ENCODE measurements around the gene JPH4. TPM values are rescaled to one million over a fixed set of nuclear protein-coding genes. Genes with fewer than 3 reads are reported as not detected.
"Not testable (repeated sequence)": the region's sequence is repeated elsewhere in the genome, so short reads cannot be mapped to it uniquely, and the experiment has no call there.

Gene JPH4
- polyA plus RNA-seq, 12 donors, result 0.33 to 13.6 (median 0.63) TPM; not detected in 1

DNA sequence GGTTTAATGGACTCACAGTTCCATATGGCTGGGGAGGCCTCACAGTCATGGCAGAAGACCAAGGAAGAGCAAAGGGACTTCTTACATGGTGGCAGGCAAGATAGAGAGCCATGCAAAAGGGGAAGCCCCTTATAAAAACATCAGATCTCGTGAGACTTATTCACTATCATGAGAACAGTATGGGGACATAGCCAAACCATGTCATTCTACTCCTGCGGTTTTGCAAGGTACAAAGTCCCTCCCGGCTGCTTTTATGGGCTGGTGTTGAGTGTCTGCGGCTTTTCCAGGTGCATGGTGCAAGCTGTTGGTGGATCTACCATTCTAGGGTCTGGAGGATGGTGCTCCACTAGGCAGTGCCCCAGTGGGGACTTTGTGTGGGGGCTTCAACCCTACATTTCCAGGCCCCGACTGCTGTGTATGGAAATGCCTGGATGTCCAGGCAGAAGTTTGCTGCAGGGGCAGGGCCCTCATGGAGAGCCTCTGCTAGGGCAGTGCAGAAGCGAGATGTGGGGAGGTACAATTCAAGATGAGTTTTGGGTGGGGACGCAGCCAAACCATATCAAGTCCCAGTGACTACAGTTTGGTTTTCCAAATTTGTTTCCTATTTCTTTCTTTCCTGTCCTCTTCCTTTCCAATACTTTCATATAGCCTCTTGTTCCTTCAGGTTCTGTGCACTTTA, 31.0 kb upstream of the JPH4 start:
- not testable (repeated sequence) for DNase-seq

- DNase-seq, result no peak
Observed at GRCh38 chr14:23609001-23609400, 30.4 kb upstream of the JPH4 start.

GRCh38 chr14:23608454-23608853, 29.9 kb upstream of the JPH4 start:
- no peak for DNase-seq

DNA sequence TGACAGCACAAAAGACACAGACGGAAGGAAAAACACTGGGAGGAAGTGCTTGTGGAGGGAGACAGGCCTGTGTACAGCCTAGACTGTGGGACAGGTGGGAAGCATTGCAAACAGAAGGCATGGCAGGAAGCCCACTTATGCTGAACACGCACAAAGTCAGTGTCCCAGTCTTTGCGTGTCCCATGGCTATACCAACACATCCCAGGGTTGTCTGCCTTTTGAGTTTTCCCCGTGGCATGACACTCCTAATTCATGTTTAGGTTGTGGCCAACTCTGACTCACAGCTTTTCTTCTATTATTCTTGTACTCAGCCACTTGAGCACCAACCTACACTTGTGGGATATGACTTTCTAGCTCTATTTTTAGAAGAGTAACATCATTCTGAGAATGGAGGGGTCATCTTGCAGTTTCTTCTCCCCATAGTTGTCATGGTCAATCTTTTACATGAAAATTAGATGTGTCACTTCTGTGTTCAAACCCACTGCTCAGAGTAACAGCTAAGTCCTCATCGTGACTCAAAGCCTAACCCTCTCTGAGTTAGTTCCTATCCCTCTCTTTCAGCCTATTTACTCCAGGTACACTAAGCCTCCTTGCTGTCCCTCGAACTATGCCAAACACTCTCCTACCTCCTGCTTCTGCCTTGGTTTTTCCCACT, 27.5 kb upstream of the JPH4 start:
- no peak for DNase-seq

DNA sequence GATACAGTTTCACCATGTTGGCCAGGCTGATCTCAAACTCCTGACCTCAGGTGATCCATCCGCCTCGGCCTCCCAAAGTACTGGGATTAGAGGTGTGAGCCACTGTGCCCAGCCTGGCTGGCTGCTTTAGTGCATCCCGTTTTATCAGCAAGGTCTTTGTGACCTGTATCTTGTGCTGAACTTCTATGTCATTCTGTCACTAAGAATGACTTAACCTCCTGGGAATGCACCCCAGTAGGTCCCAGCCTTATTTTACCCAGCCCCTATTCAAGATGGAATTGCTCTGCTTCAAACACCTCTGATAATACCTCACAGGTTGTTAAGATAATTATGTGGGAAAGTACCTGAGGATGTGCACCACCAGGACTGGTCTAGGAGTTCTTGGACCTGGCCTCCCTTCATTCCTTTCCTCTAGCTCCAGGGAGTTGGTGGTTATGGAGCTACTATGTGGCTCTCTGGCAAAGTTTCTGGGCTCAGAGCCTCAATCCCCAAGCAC, 26.1 kb upstream of the JPH4 start:
- DNase-seq, result no peak

DNA sequence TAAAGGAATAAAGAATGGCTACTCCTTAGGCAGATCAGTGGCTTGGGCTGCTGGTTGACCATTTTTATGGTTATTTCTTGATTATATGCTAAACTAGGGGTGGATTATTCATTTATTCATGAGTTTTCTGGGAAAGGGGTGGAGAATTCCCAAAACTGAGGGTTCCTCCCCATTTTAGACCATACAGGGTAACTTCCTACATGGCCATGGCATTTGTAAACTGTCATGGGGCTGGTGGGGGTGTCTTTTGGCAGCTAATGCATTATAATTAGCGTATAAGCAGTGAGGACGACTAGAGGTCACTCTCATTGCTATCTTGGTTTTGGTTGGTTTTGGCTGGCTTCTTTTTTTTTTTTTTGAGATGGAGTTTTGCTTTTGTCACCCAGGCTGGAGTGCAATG, 25.6 kb upstream of the JPH4 start:
- DNase-seq, result no peak

GRCh38 chr14:23603103-23603502, 24.5 kb upstream of the JPH4 start:
- no peak for DNase-seq

GRCh38 chr14:23602181-23603095, 23.8 kb upstream of the JPH4 start:
- no peak for DNase-seq

DNA sequence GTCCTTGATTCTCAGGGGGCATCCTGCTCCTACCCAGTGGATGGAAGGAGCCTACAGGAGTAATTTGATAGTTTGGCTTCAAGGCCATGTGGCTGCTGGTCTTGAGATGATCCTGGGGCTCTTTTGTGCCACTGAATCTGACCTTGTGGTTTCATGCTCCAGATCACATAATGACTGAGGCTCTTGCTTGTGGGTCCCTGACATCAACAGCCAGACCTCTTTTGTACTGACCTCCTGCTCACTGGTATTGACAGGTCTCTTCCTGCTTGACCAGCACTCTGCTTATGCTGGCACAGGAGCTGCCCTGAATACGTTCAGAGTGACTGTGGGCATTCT, 23.2 kb upstream of the JPH4 start:
- no peak for DNase-seq

DNA sequence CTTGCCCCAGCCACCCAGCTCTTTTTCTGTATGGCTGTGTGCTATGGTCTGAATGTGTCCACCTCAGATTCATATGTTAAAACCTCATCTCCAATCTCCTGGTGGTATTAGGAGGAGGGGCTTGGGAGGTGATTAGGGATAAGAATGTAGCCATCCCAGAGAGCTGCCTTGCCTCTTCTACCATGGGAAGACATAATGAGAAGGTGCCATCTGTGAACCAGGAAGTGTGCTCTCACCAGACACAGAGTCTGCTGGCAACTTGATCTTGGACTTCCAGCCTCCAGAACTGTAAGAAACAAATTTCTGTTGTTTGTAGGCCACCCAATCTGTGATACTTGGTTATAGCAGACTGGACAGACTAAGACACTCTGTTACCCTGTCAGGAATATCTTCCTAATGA, 22.8 kb upstream of the JPH4 start:
- no peak for DNase-seq

DNA sequence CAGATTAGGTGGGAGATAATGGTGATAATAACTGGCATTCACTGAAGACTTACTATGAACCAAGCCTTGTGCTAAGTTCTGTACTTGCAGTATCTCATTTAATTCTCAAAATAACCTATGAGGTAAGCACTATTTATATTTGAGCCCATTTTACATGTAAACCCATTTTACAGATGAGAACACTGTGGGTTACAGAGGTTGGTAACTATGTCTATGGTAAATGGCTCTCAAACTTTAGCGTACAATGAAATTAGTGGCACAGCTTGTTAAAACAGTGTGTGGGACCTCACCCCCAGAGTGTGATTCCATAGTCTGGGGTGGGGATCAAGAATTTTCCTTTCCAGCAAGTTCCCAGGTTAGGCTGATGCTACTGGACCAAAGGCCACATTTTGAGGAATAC, 22.2 kb upstream of the JPH4 start:
- DNase-seq, result no peak

DNA sequence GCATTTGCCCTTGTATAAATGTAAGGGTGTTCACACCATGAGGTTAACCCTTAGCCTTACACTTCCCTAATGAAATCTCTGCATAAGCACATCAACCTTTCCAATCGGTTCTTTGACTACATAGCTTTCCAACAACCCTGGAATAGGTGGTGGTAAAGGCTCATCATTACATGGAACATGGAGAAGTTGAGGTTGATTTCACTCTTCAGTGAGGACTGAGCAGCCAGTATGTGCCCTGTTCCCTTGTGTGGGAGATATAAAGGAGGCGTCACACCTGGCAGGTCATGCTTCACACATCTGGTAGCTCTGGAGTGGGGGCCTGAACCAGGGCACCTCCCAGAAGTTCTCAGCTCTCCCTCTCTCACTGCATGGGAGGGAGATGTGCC, 21.7 kb upstream of the JPH4 start:
- DNase-seq, result no peak

GRCh38 chr14:23594191-23594590, 15.6 kb upstream of the JPH4 start:
- not testable (repeated sequence) for DNase-seq

DNA sequence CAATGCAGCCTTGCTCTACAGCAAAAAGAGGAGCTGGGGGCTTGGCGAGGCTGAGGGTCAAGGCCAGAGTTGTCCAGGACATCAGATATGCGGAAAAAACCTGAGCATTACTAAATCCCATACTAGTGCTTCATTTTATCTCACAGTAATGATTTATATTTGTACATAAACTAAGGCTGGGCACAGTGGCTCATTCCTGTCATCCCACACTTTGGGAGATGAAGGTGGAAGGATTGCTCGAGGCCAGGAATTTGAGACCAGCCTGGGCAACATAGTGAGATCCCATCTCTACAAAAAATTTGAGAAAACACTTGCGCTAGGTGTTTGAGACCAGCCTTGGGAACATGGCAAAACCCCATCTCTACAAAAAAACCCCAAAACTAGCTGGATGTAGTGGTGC, 11.6 kb upstream of the JPH4 start:
- no peak for DNase-seq

DNA sequence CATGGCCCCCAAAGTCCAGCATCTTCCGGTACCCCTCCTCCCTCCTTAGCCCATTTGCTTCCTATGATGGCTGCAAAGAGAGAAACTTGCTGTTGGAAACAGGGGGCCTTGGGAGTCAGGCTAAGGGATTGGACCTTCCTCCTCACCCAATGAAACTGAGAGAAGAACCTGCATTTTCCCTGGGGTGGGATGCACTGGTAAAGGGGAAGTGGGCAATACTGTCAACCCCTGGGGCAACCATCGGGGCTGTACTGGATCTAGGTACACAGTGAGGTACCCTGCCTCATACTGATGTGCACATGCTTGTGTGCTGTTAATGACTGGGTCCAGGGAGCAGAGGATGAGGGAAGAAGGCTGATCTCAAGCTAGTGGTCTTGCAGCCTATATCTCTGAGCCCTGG, 11.0 kb upstream of the JPH4 start:
- DNase-seq, result no peak

GRCh38 chr14:23588884-23589598, 10.5 kb upstream of the JPH4 start:
- DNase-seq, result peak; percentile 88

GRCh38 chr14:23584527-23585203, 6.1 kb upstream of the JPH4 start:
- DNase-seq, result not testable (repeated sequence)

DNA sequence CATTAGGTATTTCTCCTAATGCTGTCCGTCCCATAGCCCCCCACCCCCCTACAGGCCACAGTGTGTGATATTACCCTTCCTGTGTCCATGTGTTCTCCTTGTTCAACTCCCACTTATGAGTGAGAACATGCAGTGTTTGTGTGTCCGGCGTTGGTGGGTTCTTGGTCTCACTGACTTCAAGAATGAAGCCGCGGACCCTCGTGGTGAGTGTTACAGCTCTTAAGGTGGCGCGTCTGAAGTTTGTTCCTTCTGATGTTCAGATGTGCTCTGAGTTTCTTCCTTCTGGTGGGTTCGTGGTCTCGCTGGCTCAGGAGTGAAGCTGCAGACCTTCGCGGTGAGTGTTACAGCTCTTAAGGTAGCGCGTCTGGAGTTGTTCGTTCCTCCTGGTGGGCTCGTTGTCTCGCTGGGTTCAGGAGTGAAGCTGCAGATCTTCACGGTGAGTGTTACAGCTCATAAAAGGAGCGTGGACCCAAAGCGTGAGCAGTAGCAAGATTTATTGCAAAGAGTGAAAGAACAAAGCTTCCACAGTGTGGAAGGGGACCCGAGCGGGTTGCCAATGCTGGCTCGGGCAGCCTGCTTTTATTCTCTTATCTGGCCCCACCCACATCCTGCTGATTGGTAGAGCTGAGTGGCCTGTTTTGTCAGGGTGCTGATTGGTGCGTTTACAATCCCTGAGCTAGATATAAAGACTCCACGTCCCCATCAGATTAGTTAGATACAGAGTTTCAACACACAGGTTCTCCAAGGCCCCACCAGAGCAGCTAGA, 5.4 kb upstream of the JPH4 start:
- not testable (repeated sequence) for DNase-seq

- DNase-seq, result no peak
Observed at GRCh38 chr14:23582906-23583760, 4.5 kb upstream of the JPH4 start.

- no peak for DNase-seq
Observed at GRCh38 chr14:23580948-23581281, 2.3 kb upstream of the JPH4 start.

Measured in muscle of arm (tissue), 12 donors.